Suprapubic skin (tissue), 4 donors: ENCODE measurements around the gene CLIC4. TPM values are rescaled to one million over a fixed set of nuclear protein-coding genes. Genes with fewer than 3 reads are reported as not detected.
"Not testable (repeated sequence)": the region's sequence is repeated elsewhere in the genome, so short reads cannot be mapped to it uniquely, and the experiment has no call there.

Experiments
- DNase-seq, 2 donors: peaks; one replicate each; pipeline ENCODE4 v3.0.0-alpha.2; 2019; ENCODE audit warnings: low spot score in 2 of 2
- H3K27ac ChIP-seq: fragments of 200-600 bp; sonication (generic); one replicate; pipeline ENCODE4 v1.5.1; 2019
- H3K27me3 ChIP-seq: fragments of 200-600 bp; sonication (generic); one replicate; pipeline ENCODE4 v1.5.1; 2019
- H3K36me3 ChIP-seq: fragments of 200-600 bp; sonication (generic); one replicate; pipeline ENCODE4 v1.5.1; 2019
- H3K4me1 ChIP-seq: fragments of 200-600 bp; sonication (generic); one replicate; pipeline ENCODE4 v1.5.1; 2019
- H3K4me3 ChIP-seq: fragments of 200-600 bp; sonication (generic); one replicate; pipeline ENCODE4 v1.5.1; 2019; ENCODE audit warnings: mild to moderate bottlenecking
- H3K9me3 ChIP-seq: fragments of 200-600 bp; sonication (generic); one replicate; pipeline ENCODE4 v1.5.1; 2019
- EP300 ChIP-seq: sonication (generic); formaldehyde crosslinking; IDR thresholded peaks from one replicate; pipeline ENCODE4 v1.6.1; 2017; ENCODE audit warnings: antibody characterized with exemption
- POLR2A ChIP-seq, 2 donors: fragments of 450-650 bp; IDR thresholded peaks; one replicate each; pipeline ENCODE4 v1.6.1; 2017; ENCODE audit warnings: antibody characterized with exemption in 2 of 2, mild to moderate bottlenecking in 2 of 2, moderate library complexity in 2 of 2
- POLR2AphosphoS5 ChIP-seq, 3 donors: sonication (generic); formaldehyde crosslinking; IDR thresholded peaks; one replicate each; pipeline ENCODE4 v1.6.1; 2017; ENCODE audit warnings: antibody characterized with exemption in 3 of 3
- WGBS: methylation state at CpG from one replicate; pipeline ENCODE4 v1.1.5; 2018; 5-methylcytosine and 5-hydroxymethylcytosine counted together
- total RNA-seq, 4 donors: library from RNA; depleted of rRNA; stranded (reverse); fragments of >200 nt; gene quantifications; one replicate each; pipeline ENCODE4 v1.1.0, GENCODE V29; 2016
- TF ChIP-seq, protein P1 (sequence below), 2 donors: fragments of 200-600 bp in 1 of 2; fragments of 450-650 bp in 1 of 2; sonication (generic) in 1 of 2; IDR thresholded peaks; one replicate each; pipeline ENCODE4 v1.5.1; 2016 to 2019; ENCODE audit warnings: antibody characterized with exemption in 2 of 2, mild to moderate bottlenecking in 1 of 2, moderate library complexity in 1 of 2

Gene CLIC4
- total RNA-seq, 4 donors from 2014 or later = 50.1 to 76.3 (median 71.4) TPM

DNA sequence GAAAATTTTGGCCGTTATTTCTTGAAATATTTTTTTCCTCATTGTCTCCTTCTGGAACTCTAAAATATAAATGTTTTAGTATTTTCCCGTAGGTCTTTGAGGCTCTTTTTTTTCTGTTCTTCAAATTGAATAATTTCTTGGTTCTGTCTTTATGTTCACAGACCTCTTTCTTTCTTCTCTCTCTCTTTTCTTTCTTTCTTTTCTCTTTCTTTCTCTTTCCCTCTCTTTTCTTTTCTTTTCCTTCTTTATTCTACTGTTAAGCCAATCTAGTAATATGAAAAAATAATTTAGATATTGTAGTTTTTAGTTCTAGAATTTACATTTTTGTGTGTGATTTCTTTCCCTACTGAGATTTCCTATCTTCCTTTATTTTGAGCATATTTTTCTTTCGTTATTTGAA lies 30.1 kb downstream of the CLIC4 start:
- H3K36me3 ChIP-seq = no peaks in the 10 kb centered on the region
- H3K27ac ChIP-seq = no peak overlapping the region
- no peak for DNase-seq
- TF ChIP-seq POLR2AphosphoS5 (IDR thresholded peaks at IDR 0.05) (no peak), EP300 (no peak), POLR2A (IDR thresholded peaks at IDR 0.05) (no peak)
- TF ChIP-seq, protein P1, sequence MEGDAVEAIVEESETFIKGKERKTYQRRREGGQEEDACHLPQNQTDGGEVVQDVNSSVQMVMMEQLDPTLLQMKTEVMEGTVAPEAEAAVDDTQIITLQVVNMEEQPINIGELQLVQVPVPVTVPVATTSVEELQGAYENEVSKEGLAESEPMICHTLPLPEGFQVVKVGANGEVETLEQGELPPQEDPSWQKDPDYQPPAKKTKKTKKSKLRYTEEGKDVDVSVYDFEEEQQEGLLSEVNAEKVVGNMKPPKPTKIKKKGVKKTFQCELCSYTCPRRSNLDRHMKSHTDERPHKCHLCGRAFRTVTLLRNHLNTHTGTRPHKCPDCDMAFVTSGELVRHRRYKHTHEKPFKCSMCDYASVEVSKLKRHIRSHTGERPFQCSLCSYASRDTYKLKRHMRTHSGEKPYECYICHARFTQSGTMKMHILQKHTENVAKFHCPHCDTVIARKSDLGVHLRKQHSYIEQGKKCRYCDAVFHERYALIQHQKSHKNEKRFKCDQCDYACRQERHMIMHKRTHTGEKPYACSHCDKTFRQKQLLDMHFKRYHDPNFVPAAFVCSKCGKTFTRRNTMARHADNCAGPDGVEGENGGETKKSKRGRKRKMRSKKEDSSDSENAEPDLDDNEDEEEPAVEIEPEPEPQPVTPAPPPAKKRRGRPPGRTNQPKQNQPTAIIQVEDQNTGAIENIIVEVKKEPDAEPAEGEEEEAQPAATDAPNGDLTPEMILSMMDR (IDR thresholded peaks at IDR 0.05) = no peak
- no peaks in the 10 kb centered on the region for H3K9me3 ChIP-seq
- H3K4me1 ChIP-seq = peaks cover 25% of the 10 kb centered on the region
- H3K4me3 ChIP-seq = no peak overlapping the region
- WGBS = 86% methylated on average over 3 of the region's 3 CpGs
- no peaks in the 10 kb centered on the region for H3K27me3 ChIP-seq

GRCh38 chr1:24775916-24776315 lies 30.7 kb downstream of the CLIC4 start:
- H3K27ac ChIP-seq = no peak overlapping the region
- no peak overlapping the region for H3K4me3 ChIP-seq
- H3K27me3 ChIP-seq = no peaks in the 10 kb centered on the region
- H3K4me1 ChIP-seq = peaks cover 20% of the 10 kb centered on the region
- no peaks in the 10 kb centered on the region for H3K36me3 ChIP-seq
- no peak for DNase-seq
- WGBS = 79% methylated on average over 3 of the region's 3 CpGs
- TF ChIP-seq POLR2AphosphoS5 (IDR thresholded peaks at IDR 0.05) = no peak
- no peak for TF ChIP-seq EP300
- TF ChIP-seq POLR2A (IDR thresholded peaks at IDR 0.05) = no peak
- TF ChIP-seq, protein P1 (IDR thresholded peaks at IDR 0.05) = no peak
- no peaks in the 10 kb centered on the region for H3K9me3 ChIP-seq

GRCh38 chr1:24776821-24777220 lies 31.6 kb downstream of the CLIC4 start:
- Histone ChIP-seq H3K4me3 (no peak overlapping the region), H3K9me3 (no peaks in the 10 kb centered on the region), H3K4me1 (peaks cover 16% of the 10 kb centered on the region), H3K27me3 (no peaks in the 10 kb centered on the region), H3K36me3 (no peaks in the 10 kb centered on the region), H3K27ac (no peak overlapping the region)
- 85% methylated on average over 8 of the region's 8 CpGs for WGBS
- TF ChIP-seq, protein P1 (IDR thresholded peaks at IDR 0.05) = no peak
- TF ChIP-seq POLR2AphosphoS5 (IDR thresholded peaks at IDR 0.05) = no peak
- TF ChIP-seq EP300 = no peak
- no peak for TF ChIP-seq POLR2A (IDR thresholded peaks at IDR 0.05)
- DNase-seq = no peak

GRCh38 chr1:24778141-24778540 lies 32.9 kb downstream of the CLIC4 start:
- TF ChIP-seq POLR2AphosphoS5 (IDR thresholded peaks at IDR 0.05) (no peak), EP300 (no peak), POLR2A (IDR thresholded peaks at IDR 0.05) (no peak)
- TF ChIP-seq, protein P1 (IDR thresholded peaks at IDR 0.05) = no peak
- H3K4me1 ChIP-seq = peaks cover 16% of the 10 kb centered on the region
- H3K36me3 ChIP-seq = no peaks in the 10 kb centered on the region
- no peak for DNase-seq
- 86% methylated on average over 2 of the region's 2 CpGs for WGBS
- no peak overlapping the region for H3K27ac ChIP-seq
- no peak overlapping the region for H3K4me3 ChIP-seq
- H3K27me3 ChIP-seq = no peaks in the 10 kb centered on the region
- H3K9me3 ChIP-seq = no peaks in the 10 kb centered on the region

GRCh38 chr1:24779199-24779598 lies 34.0 kb downstream of the CLIC4 start:
- WGBS = 91% methylated on average over 8 of the region's 8 CpGs
- H3K27me3 ChIP-seq, H3K4me3 ChIP-seq, H3K9me3 ChIP-seq, H3K27ac ChIP-seq, H3K36me3 ChIP-seq, DNase-seq: not testable (repeated sequence)
- peaks cover 16% of the 10 kb centered on the region for H3K4me1 ChIP-seq
